Germinal center (tissue), 1 donor: ENCODE results near the gene P3H4.
"Not testable (repeated sequence)": the region's sequence is repeated elsewhere in the genome, so short reads cannot be mapped to it uniquely, and the experiment has no call there.

Source experiments
- DNase-seq: peaks from one replicate; pipeline ENCODE4 v3.0.0; 2012; ENCODE audit warnings: mixed read lengths, low spot score

P3H4 gene

DNA sequence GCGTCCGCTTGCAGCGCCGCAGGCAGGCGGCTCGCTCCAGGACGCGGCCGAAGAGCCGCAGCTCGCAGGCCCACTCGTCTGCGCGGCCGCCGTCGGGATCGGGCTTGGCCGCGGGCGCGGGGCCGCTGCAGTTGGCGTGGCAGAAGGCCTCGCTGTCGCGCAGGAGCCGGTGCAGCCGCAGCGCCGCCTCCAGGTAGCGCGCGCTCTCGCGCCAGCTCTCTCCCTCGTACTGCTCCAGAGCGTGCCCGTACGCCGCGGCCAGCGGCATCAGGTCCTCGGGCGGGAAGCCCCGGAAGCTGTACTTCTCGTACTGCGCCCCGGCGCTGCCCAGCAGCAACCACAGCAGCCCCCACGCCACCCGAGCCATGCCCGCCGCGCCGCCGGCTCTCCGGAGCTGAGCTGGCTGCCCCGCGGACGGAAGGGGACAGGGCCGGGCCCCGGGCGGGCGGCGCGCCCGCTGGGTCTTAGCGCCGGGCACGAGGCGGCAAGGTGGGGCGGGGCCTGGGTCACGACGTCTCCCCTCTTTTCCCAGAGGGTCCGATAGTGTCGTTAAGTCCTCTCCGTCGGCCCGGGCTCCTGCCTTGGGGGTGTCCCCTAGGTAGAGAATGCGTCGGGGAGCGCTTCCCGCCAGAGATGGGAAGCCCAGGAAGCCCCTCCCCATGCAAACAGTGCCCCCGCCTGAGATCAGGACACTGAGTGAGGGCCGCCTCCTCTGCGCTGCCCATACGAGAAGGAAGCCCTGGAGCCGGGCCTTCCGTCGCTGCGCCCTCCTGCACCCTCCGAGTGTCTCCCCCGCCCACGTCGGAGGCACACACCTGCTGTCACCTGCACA is at the start of gene P3H4:
TSS of gene P3H4 (minus strand) at position 401 of the 832 bp plus-strand sequence. CDS start at position 367, 34 bp downstream.
- DNase-seq = peak; percentile 77

GRCh38 chr17:41860254-41860931 is 48.6 kb upstream of the P3H4 start:
- no peak for DNase-seq

DNA sequence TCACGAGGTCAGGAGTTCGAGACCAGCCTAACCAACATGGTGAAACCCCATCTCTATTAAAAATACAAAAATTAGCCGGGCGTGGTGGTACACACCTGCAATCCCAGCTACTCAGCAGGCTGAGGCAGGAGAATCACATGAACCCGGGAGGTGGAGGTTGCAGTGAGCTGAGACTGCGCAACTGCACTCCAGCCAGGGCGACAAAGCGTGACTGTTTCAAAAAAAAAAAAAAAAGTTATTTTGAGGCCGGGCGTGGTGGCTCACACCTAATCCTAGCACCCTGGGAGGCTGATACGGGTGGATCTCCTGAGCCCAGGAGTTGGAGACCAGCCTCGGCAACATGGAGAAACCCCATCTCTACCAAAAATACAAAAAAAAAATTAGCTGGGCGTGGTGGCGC is 39.6 kb upstream of the P3H4 start:
- DNase-seq = not testable (repeated sequence)

GRCh38 chr17:41849251-41849990 is 37.7 kb upstream of the P3H4 start:
- DNase-seq = peak; percentile 37

DNA sequence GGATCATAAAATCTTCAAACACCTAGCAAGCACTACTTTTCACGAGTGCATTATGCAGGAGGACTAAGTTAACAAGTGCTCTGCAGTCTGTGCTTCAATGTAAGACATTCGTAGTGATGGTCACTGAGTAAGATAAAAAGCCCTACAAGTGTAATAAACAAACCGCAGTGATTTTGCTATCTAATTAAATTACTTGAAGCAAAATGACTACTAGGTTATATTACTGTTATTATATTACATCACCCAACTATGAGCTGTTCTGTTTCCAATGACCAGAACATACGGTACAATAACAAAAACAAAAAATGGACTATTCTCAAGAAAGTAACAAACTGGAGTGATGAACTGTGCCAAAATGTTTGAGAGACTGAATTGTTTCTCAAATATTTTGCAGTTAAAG is 37.0 kb upstream of the P3H4 start:
- DNase-seq = no peak

GRCh38 chr17:41844971-41845370 is 33.2 kb upstream of the P3H4 start:
- DNase-seq = no peak

DNA sequence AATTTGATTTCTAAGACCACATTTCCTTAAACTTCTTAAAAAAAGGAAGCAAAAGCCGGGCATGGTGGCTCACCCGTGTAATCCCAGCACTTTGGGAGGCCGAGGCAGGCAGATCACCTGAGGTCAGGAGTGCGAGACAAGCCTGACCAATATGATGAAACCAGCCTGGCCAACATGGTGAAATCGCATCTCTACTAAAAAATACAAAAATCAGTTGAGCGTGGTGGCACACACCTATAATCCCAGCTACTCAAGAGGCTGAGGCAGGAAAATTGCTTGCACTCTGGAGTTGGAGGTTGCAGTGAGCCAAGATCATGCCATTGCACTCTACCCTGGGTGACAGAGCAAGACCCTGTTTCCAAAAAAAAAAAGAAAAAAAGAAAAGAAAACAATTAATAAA is 29.0 kb upstream of the P3H4 start:
- DNase-seq = not testable (repeated sequence)

DNA sequence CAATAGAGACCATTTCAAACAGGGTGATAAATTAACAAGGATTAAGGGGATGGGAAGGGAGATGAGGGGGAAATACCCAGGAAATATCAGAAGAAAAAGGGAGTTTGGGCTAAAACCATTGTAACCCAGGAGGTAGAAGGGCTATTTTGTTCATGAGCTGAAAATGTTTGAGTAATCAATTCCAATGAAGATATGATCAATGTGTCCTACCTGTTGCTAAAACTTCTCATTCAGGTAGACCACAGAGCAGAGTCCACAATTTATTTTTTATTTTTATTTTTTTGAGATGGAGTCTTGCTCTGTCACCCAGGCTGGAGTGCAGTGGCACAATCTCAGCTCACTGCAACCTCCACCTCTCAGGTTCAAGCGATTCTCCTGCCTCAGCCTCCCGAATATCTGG is 27.7 kb upstream of the P3H4 start:
- DNase-seq = not testable (repeated sequence)

- no peak for DNase-seq
These were observed 26.2 kb upstream of the P3H4 start, which contains the start of gene KLHL10 for GRCh38 chr17:41837761-41838538. KLHL10 (plus strand) TSS chr17:41837825; CDS start chr17:41837933, 108 bp downstream.

- no peak for DNase-seq
These were observed 24.9 kb upstream of the P3H4 start for GRCh38 chr17:41836550-41837196.

GRCh38 chr17:41835800-41836549 is 24.2 kb upstream of the P3H4 start, which contains the start of gene NT5C3B:
NT5C3B (minus strand) TSS chr17:41836232; CDS start chr17:41836193, 39 bp downstream.
- DNase-seq = peak; percentile 88

DNA sequence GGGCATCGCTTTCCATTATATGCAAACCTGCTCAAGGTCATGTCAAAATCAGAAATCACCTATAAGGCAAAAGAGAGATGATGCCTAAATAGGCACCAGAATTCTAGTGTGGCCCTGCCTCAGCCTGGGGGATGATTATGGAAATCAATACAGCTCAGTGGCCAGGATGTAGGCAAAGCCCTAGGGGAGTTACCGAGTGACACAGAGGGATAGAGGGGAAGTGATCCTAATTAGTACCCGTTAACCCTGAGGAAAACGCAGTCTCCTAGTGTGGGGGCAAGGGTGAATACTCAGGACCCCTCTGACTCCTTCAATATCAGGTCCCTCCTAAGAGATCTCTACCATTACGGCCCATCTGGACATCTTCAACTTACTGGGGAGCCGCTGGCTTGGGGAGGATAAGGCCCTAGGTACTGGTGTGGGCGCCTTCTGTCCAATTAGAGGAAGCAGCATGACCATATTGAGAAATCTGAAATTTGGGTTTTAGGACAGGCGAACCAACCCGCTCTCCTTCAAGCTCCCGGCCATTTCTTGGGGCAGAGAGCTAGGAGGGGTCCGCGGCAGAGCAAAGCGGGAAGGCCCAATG is 23.6 kb upstream of the P3H4 start:
- DNase-seq = peak; percentile 37

DNA sequence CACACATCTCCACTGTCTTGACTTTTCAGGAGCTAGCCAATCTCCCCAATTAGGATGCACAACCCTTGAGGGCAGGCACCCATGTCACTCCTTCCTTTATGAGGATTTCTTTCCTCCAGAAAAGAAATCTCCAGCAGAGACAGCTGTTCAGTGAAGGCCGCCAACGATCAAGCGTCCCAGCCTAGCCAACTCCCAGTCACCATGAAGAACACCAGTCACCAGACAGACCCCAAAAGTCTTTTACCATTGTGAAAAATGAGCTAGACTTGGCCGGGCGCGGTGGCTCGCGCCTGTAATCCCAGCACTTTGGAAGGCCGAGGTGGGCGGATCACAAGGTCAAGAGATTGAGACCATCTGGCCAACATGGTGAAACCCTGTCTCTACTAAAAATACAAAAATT is 18.2 kb upstream of the P3H4 start:
- not testable (repeated sequence) for DNase-seq

DNA sequence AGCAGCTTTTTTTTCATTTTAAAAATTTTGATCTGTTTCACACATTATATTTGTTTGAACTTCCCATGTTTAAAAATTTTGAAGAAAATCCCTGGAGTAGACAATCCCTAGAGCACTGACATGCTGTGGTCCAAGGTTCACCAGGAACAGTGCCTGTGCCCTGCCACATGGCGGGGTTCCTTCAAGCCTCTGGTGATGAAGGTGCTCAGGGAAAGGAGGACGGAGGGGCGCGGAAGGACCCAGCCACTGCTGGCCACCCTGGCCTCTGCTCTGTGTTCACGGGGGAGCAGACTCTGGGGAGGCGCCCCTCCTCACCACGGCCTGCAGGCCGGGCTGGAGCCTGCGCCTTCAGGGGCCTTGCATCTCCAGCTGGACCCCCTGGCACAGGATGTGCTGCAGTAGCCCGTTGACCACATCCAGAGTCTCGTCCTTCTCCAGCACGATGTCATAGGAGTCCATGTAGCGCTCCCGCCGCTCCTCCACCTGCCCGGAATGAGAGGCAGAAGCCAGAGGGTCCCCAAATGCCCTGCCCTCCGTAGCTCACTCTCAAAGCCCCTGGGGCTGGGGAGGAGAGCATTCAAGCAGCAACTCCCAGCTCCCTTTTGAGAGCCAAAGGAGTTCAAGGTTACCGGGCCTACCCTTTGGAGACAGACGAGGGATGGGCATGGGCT is 13.6 kb upstream of the P3H4 start:
- no peak for DNase-seq

- no peak for DNase-seq
These were observed 12.3 kb upstream of the P3H4 start for GRCh38 chr17:41824086-41824485.

- no peak for DNase-seq
These were observed 11.8 kb upstream of the P3H4 start for GRCh38 chr17:41823580-41823979.

- DNase-seq = no peak
These were observed 11.4 kb upstream of the P3H4 start for GRCh38 chr17:41823141-41823524.

DNA sequence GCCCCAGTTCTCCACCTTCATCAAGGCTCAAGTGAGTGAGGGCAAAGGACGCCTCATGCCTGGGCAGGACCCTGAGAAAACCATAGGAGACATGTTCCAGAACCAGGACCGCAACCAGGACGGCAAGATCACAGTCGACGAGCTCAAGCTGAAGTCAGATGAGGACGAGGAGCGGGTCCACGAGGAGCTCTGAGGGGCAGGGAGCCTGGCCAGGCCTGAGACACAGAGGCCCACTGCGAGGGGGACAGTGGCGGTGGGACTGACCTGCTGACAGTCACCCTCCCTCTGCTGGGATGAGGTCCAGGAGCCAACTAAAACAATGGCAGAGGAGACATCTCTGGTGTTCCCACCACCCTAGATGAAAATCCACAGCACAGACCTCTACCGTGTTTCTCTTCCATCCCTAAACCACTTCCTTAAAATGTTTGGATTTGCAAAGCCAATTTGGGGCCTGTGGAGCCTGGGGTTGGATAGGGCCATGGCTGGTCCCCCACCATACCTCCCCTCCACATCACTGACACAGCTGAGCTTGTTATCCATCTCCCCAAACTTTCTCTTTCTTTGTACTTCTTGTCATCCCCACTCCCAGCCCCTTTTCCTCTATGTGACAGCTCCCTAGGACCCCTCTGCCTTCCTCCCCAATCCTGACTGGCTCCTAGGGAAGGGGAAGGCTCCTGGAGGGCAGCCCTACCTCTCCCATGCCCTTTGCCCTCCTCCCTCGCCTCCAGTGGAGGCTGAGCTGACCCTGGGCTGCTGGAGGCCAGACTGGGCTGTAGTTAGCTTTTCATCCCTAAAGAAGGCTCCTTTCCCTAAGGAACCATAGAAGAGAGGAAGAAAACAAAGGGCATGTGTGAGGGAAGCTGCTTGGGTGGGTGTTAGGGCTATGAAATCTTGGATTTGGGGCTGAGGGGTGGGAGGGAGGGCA is 10.7 kb upstream of the P3H4 start:
- no peak for DNase-seq
